Epithelial cell of esophagus (primary cell): Measurements from ENCODE around the gene IQCM.

ENCODE experiments used
- DNase-seq: peaks from one replicate; pipeline ENCODE4 v3.0.0; 2010; ENCODE audit warnings: low read depth
- H3K4me3 ChIP-seq: 2 replicates; pipeline ENCODE4 v1.5.1; 2011; ENCODE audit warnings: mild to moderate bottlenecking, low read length, control low read depth
- TF ChIP-seq, protein P1 (sequence below): IDR thresholded peaks from 2 replicates; pipeline ENCODE4 v1.5.1; 2011; ENCODE audit warnings: low read depth, mild to moderate bottlenecking, low read length, control low read depth, inconsistent platforms; ENCODE audit not compliant: insufficient read depth; ENCODE audit errors: missing control alignments

IQCM gene

DNA sequence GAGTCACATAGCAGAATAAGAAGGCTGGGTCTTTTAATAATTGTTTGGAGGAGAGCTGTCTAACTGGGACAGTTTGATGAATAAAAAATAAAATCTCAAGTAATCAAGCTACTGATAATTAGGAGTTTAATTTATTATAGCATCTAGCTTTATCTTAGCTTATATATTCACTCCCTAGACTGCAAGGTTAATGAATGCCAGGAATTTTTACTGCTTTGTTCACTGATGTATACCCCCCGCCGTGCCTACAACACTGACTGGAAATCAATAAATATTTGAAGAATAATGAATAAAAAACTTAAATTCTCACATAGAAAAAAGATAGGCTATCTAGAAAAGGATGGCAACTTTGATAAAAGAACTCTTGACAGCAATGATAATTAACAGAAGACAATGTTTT lies 59.7 kb downstream of the IQCM start:
- no peak overlapping the region for H3K4me3 ChIP-seq
- DNase-seq, result no peak
- TF ChIP-seq, protein P1, sequence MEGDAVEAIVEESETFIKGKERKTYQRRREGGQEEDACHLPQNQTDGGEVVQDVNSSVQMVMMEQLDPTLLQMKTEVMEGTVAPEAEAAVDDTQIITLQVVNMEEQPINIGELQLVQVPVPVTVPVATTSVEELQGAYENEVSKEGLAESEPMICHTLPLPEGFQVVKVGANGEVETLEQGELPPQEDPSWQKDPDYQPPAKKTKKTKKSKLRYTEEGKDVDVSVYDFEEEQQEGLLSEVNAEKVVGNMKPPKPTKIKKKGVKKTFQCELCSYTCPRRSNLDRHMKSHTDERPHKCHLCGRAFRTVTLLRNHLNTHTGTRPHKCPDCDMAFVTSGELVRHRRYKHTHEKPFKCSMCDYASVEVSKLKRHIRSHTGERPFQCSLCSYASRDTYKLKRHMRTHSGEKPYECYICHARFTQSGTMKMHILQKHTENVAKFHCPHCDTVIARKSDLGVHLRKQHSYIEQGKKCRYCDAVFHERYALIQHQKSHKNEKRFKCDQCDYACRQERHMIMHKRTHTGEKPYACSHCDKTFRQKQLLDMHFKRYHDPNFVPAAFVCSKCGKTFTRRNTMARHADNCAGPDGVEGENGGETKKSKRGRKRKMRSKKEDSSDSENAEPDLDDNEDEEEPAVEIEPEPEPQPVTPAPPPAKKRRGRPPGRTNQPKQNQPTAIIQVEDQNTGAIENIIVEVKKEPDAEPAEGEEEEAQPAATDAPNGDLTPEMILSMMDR, result no peak

DNA sequence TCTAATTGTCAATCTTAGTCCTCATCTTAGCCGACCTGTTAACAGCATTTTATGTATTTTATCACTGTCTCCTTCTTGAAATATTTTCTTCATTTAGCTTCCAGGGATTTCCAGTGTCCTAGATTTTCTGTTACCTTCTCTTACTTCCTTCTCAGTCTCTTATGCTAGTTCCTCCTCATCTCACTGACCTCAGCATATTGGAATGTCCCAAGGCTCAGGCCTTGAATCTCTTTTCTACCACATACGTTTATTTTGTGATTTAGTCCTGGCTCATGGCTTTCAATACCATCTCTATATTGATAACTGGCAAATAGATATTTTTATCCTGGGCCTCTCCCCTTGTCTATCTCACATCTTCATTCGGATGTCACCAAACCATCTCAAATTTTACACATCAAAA lies 61.1 kb downstream of the IQCM start:
- DNase-seq, result peak; percentile 59
- TF ChIP-seq, protein P1, result no peak
- H3K4me3 ChIP-seq, result no peak overlapping the region

DNA sequence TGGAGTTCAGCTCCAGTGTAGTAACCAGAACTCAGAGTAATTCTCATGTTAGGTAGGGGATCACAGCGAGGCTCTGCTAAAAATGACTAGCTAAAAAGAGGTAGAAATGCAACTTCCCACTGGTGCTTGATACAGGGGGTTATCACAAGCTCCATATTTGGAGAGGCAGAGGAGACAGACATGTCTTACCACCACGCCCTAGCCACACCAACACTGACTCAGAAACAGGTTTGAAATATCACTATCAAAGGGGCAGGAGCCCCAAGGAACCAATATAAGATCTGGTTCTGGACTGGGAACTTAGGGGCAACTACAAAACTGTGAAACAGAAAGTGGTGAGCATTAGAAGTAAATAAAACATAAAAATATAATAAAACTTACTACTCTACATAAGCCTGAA lies 62.9 kb downstream of the IQCM start:
- peak; percentile 80 for DNase-seq
- no peak overlapping the region for H3K4me3 ChIP-seq
- TF ChIP-seq, protein P1, result no peak

DNA sequence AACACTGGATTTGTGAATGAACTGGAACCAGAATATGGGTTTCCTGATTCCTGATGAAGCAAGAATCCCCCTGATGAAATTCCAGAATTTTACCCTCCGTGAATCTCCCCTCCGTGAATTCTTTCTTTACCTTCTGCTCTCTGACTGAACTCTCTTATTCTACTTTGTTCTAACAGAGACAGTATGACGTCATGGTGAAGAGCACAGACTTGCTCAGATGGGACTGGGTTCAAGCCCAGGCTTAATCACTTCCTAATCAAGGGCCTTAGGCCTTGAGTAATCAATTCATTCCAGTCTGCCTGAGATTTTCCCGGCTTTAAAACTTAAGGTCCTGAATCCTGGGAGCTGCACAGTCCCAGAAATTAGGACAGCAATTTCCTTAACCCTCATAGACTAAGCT lies 64.5 kb downstream of the IQCM start:
- peak; percentile 50 for DNase-seq
- H3K4me3 ChIP-seq, result no peak overlapping the region

DNA sequence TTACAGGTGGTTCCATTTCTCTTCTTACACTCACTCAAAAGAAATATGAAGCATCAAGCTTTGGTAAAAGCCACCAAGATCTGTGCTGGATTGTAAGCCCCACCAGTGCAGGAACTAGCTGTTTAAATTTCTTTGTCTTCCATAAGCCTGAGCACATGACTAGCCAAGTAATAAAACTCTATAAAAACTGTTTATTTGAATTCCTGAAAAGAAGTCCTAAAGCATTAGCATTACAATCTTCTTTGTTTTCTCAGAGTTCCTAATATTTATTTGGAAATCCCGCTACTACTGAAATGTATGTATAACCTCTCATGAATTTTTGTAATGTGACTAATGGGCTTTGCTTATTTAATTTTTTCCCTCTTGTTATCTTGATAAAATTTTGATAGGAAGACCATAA lies 65.9 kb downstream of the IQCM start:
- TF ChIP-seq, protein P1, result no peak
- DNase-seq, result no peak
- H3K4me3 ChIP-seq, result no peak overlapping the region

More for the DNA sequence above, 64.5 kb downstream of the IQCM start:
- TF ChIP-seq, protein P1, result no peak

DNA sequence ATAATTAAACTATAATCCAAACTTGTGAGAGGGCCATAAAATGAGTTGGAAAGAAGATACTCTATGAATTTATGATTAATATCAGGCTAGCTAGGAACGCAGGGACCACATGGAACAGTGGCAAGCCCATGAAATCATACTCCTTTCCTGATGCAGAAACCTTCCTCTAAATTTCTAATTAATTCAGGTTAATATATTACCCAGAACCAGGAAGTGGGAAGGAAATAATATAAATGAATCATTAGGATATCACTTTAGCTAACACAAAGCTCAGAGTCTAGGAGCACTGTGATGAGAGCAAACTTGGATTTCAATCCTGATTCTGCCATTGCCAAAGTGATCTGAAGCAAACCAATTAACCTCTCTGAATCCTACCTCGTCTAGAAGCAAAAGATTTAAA lies 68.0 kb downstream of the IQCM start:
- H3K4me3 ChIP-seq, result no peak overlapping the region
- no peak for DNase-seq
- TF ChIP-seq, protein P1, result no peak

DNA sequence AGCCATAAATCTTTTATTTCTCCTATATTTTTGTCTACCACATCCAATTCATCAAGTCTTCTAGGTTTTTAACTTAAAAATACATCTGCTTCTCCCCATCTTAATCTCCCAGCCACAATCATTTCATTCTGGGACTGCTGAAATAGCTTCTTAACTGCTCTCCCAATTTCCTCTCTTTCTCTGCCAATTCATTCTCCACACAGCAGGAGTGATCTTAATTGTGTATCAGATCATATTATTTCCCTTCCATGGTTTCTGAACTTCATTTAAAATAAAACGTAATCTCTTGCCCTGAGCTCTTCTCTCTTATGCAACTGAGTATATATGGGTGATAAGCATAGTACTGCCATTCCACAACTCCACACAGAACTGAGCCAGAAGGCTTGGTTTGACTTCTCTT lies 69.4 kb downstream of the IQCM start:
- TF ChIP-seq, protein P1, result no peak
- H3K4me3 ChIP-seq, result no peak overlapping the region
- no peak for DNase-seq
